Progenitor cell of endocrine pancreas (in vitro differentiated cells): ENCODE results near the gene ANO8. TPM values are rescaled to one million over a fixed set of nuclear protein-coding genes. Genes with fewer than 3 reads are reported as not detected.
A peak's percentile ranks its signal among the peaks of the same experiment; 100 is the strongest.

Experiments
- DNase-seq: peaks from one replicate; pipeline ENCODE4 v3.0.0; 2021; ENCODE audit warnings: low spot score; ENCODE audit not compliant: unreplicated experiment
- H3K27ac Mint-ChIP-seq: 2 replicates; pipeline ENCODE4 v1.8.0; 2021; ENCODE audit warnings: mild to moderate bottlenecking, moderate library complexity, mixed read lengths
- H3K27me3 Mint-ChIP-seq: 2 replicates; pipeline ENCODE4 v1.8.0; 2021; ENCODE audit warnings: mixed read lengths
- H3K36me3 Mint-ChIP-seq: 2 replicates; pipeline ENCODE4 v1.8.0; 2022; ENCODE audit warnings: mixed read lengths; ENCODE audit not compliant: insufficient read depth
- H3K4me1 Mint-ChIP-seq: 2 replicates; pipeline ENCODE4 v1.8.0; 2021; ENCODE audit warnings: low read depth, mixed read lengths
- H3K4me3 Mint-ChIP-seq: 2 replicates; pipeline ENCODE4 v1.8.0; 2021; ENCODE audit warnings: low read depth, mild to moderate bottlenecking, moderate library complexity, mixed read lengths
- H3K9me3 Mint-ChIP-seq: 2 replicates; pipeline ENCODE4 v1.8.0; 2021; ENCODE audit warnings: low read depth, mixed read lengths
- CTCF ChIP-seq: fragments of 200-600 bp; sonication (generic); IDR thresholded peaks from one replicate; pipeline ENCODE4 v1.5.0; 2021; ENCODE audit warnings: antibody characterized with exemption, mild to moderate bottlenecking; ENCODE audit not compliant: unreplicated experiment
- total RNA-seq: library from RNA; stranded (reverse); gene quantifications from 2 replicates; pipeline ENCODE4 v1.2.1, GENCODE V29; 2021

Gene ANO8
- total RNA-seq, 1 donor from 2014 or later: 45.2 TPM

- Mint-ChIP-seq H3K36me3 (peaks cover 15% of the 10 kb centered on the region), H3K27ac (no peak overlapping the region), H3K4me3 (no peak overlapping the region), H3K9me3 (no peaks in the 10 kb centered on the region), H3K4me1 (no peaks in the 10 kb centered on the region), H3K27me3 (no peaks in the 10 kb centered on the region)
- TF ChIP-seq CTCF: no peak
- DNase-seq: no peak
These were observed 40.4 kb downstream of the ANO8 start for GRCh38 chr19:17294051-17294891.

GRCh38 chr19:17293605-17294004 lies 41.0 kb downstream of the ANO8 start:
- Mint-ChIP-seq H3K4me1 (no peaks in the 10 kb centered on the region), H3K9me3 (no peaks in the 10 kb centered on the region)
- no peak for TF ChIP-seq CTCF

GRCh38 chr19:17292301-17293074 lies 42.2 kb downstream of the ANO8 start:
- H3K4me3 Mint-ChIP-seq: peak overlapping the region; percentile 67
- no peaks in the 10 kb centered on the region for H3K4me1 Mint-ChIP-seq
- TF ChIP-seq CTCF: peak; percentile 56
- H3K36me3 Mint-ChIP-seq: peaks cover 7% of the 10 kb centered on the region
- no peaks in the 10 kb centered on the region for H3K9me3 Mint-ChIP-seq
- H3K27me3 Mint-ChIP-seq: no peaks in the 10 kb centered on the region
- peak; percentile 73 for DNase-seq
- peak overlapping the region; percentile 80 for H3K27ac Mint-ChIP-seq

More at GRCh38 chr19:17293605-17294004, 41.0 kb downstream of the ANO8 start:
- Mint-ChIP-seq H3K36me3 (peaks cover 12% of the 10 kb centered on the region), H3K27me3 (no peaks in the 10 kb centered on the region), H3K4me3 (no peak overlapping the region), H3K27ac (no peak overlapping the region)
- no peak for DNase-seq

GRCh38 chr19:17289489-17289888 lies 45.2 kb downstream of the ANO8 start:
- H3K4me3 Mint-ChIP-seq: no peak overlapping the region
- no peak overlapping the region for H3K27ac Mint-ChIP-seq
- peaks cover under 1% of the 10 kb centered on the region for H3K36me3 Mint-ChIP-seq
- no peak for TF ChIP-seq CTCF
- H3K4me1 Mint-ChIP-seq: no peaks in the 10 kb centered on the region
- H3K9me3 Mint-ChIP-seq: no peaks in the 10 kb centered on the region
- DNase-seq: peak; percentile 63
- no peaks in the 10 kb centered on the region for H3K27me3 Mint-ChIP-seq

- Mint-ChIP-seq H3K9me3 (no peaks in the 10 kb centered on the region), H3K36me3 (no peaks in the 10 kb centered on the region), H3K4me3 (no peak overlapping the region), H3K27ac (no peak overlapping the region), H3K27me3 (peaks cover 3% of the 10 kb centered on the region), H3K4me1 (no peaks in the 10 kb centered on the region)
- no peak for DNase-seq
- TF ChIP-seq CTCF: no peak
These were observed 47.9 kb downstream of the ANO8 start for GRCh38 chr19:17286752-17287151.
